Trophoblast cell (in vitro differentiated cells and primary cell): Measurements from ENCODE around the gene CALCOCO1.

ENCODE experiments used
- DNase-seq, 2 donors: peaks; one replicate each; pipeline ENCODE4 v3.0.0-alpha.2; 2016
- H2AFZ ChIP-seq: 2 replicates; pipeline ENCODE4 v1.6.1; 2013; ENCODE audit warnings: low read length, moderate library complexity, mild to moderate bottlenecking; ENCODE audit not compliant: insufficient read depth, poor library complexity
- H2AK5ac ChIP-seq: 2 replicates; pipeline ENCODE4 v1.6.1; 2013; ENCODE audit warnings: mild to moderate bottlenecking, low read length
- H2BK120ac ChIP-seq: 2 replicates; pipeline ENCODE4 v1.6.1; 2013; ENCODE audit warnings: low read length, mild to moderate bottlenecking, moderate library complexity; ENCODE audit not compliant: insufficient read depth, poor library complexity
- H2BK12ac ChIP-seq: 2 replicates; pipeline ENCODE4 v1.6.1; 2013; ENCODE audit warnings: mild to moderate bottlenecking, low read length, moderate library complexity
- H2BK5ac ChIP-seq: 2 replicates; pipeline ENCODE4 v1.6.1; 2013; ENCODE audit warnings: low read length, low read depth, moderate library complexity, mild to moderate bottlenecking; ENCODE audit not compliant: poor library complexity
- H3K14ac ChIP-seq: 2 replicates; pipeline ENCODE4 v1.6.1; 2013; ENCODE audit warnings: mild to moderate bottlenecking, low read length
- H3K18ac ChIP-seq: 2 replicates; pipeline ENCODE4 v1.6.1; 2013; ENCODE audit warnings: mild to moderate bottlenecking, low read length
- H3K23ac ChIP-seq: 2 replicates; pipeline ENCODE4 v1.6.1; 2013; ENCODE audit warnings: low read length
- H3K27ac ChIP-seq: 2 replicates; pipeline ENCODE4 v1.5.1; 2013; ENCODE audit warnings: low read depth, mild to moderate bottlenecking, inconsistent platforms, low read length, moderate library complexity
- H3K27me3 ChIP-seq: 2 replicates; pipeline ENCODE4 v1.6.1; 2013; ENCODE audit warnings: inconsistent platforms, mild to moderate bottlenecking, low read length, moderate library complexity; ENCODE audit not compliant: insufficient read depth
- H3K36me3 ChIP-seq, 2 experiments: 1 replicate in 1 of 2; 2 replicates in 1 of 2; pipeline ENCODE4 v1.6.1; 2013; ENCODE audit warnings: low read length in 2 of 2, mild to moderate bottlenecking in 2 of 2, moderate library complexity in 1 of 2; ENCODE audit not compliant: insufficient read depth in 2 of 2, control insufficient read depth in 1 of 2
- H3K4ac ChIP-seq: 2 replicates; pipeline ENCODE4 v1.6.1; 2013; ENCODE audit warnings: low read depth, mild to moderate bottlenecking, low read length, moderate library complexity
- H3K4me1 ChIP-seq, 2 experiments: 1 replicate in 1 of 2; 2 replicates in 1 of 2; pipeline ENCODE4 v1.6.1; 2013; ENCODE audit warnings: low read length in 2 of 2, mild to moderate bottlenecking in 2 of 2, moderate library complexity in 1 of 2; ENCODE audit not compliant: insufficient read depth in 2 of 2, control insufficient read depth in 1 of 2
- H3K4me2 ChIP-seq: 2 replicates; pipeline ENCODE4 v1.6.1; 2013; ENCODE audit warnings: inconsistent platforms, mild to moderate bottlenecking, low read length, moderate library complexity
- H3K4me3 ChIP-seq: 2 replicates; pipeline ENCODE4 v1.5.1; 2013; ENCODE audit warnings: mild to moderate bottlenecking, low read depth, low read length, inconsistent platforms
- H3K79me1 ChIP-seq: one replicate; pipeline ENCODE4 v1.6.1; 2013; ENCODE audit warnings: low read length
- H3K79me2 ChIP-seq: 2 replicates; pipeline ENCODE4 v1.6.1; 2013; ENCODE audit warnings: low read length, mild to moderate bottlenecking; ENCODE audit not compliant: control insufficient read depth, insufficient read depth, poor library complexity
- H3K9ac ChIP-seq: 2 replicates; pipeline ENCODE4 v1.6.1; 2013; ENCODE audit warnings: mild to moderate bottlenecking, low read length
- H3K9me3 ChIP-seq: 2 replicates; pipeline ENCODE4 v1.6.1; 2013; ENCODE audit warnings: low read depth, mild to moderate bottlenecking, control low read depth, inconsistent platforms, low read length; ENCODE audit not compliant: insufficient read depth
- H4K12ac ChIP-seq: 2 replicates; pipeline ENCODE4 v1.6.1; 2013; ENCODE audit warnings: low read depth, mild to moderate bottlenecking, low read length, moderate library complexity
- H4K8ac ChIP-seq: 2 replicates; pipeline ENCODE4 v1.6.1; 2013; ENCODE audit warnings: low read depth, mild to moderate bottlenecking, low read length, moderate library complexity
- H4K91ac ChIP-seq: one replicate; pipeline ENCODE4 v1.6.1; 2013; ENCODE audit warnings: low read depth, mild to moderate bottlenecking, low read length, moderate library complexity
- WGBS: extraction: QIAGEN DNeasy Blood & Tissue Kit; methylation state at CpG from one replicate; pipeline ENCODE4 v1.1.7; 2013; ENCODE audit warnings: missing lambda C conversion rate; ENCODE audit not compliant: insufficient read length, insufficient coverage; ENCODE audit errors: extremely low coverage; 5-methylcytosine and 5-hydroxymethylcytosine counted together

CALCOCO1 gene

DNA sequence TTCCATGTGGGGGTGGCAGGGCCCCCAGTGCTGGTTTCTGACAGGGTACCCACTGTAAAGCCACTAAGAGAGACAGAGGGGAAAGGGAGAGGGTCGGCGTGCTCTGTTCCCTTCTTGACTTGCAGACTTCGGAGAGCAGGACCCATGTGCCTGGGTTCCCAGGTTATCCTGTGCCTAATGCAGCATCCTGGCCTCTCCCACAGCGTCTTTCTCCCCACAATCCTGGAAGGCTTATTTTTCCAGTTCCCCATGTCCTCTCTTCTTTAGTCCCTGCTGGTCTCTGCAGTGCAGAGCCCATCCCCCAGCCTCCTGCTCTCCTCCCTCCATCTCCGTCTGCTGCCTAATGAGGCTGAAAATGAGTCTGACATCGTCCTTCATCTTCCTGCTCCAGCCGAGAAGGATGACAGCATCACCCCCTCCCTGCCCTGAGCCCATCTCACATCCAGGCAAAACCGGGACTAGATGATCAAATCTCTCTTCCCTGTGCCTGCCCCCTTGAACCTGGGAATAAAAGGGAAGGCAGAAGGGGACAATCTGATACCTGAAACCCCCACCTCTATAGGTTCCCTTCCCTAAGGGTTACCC lies 15.1 kb downstream of the CALCOCO1 start:
- Histone ChIP-seq H3K4me1 (no peaks in the 10 kb centered on the region), H3K14ac (no peak overlapping the region), H4K8ac (no peak overlapping the region), H3K9me3 (no peaks in the 10 kb centered on the region), H3K27me3 (no peaks in the 10 kb centered on the region), H3K79me1 (no peaks in the 10 kb centered on the region), H3K4me2 (no peak overlapping the region), H3K23ac (no peak overlapping the region), H2BK12ac (no peak overlapping the region), H3K9ac (no peak overlapping the region), H4K12ac (no peak overlapping the region), H3K36me3 (peaks cover 32 to 35% of the 10 kb centered on the region in 2 experiments), H2BK120ac (no peak overlapping the region), H3K18ac (no peak overlapping the region), H3K4ac (no peak overlapping the region), H3K4me3 (no peak overlapping the region), H3K27ac (no peak overlapping the region), H2AFZ (no peak overlapping the region), H2BK5ac (no peak overlapping the region), H2AK5ac (no peak overlapping the region), H3K79me2 (no peaks in the 10 kb centered on the region), H4K91ac (no peak overlapping the region)
- no CpG with 5 or more reads among the region's 8 CpGs for WGBS
- no peak for DNase-seq

DNA sequence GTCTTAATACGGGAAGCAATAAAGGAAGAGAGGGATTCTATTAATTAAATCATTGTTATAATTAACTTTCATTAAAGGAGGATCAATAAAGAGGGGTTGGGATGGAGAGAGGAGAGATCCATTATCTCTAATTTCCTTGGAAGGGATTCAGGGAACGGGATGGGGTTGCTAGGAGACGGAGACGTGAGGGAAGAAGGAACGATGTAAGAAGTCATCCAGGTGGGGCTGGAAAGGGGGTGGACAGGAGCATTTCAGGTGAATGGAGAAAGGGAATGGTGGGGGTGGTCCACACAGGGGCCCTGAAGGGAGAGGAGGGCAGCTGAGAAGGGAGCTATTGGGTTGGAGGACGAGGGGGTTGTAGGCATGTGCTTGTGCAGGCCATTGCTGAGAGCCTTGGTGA lies 17.2 kb downstream of the CALCOCO1 start:
- Histone ChIP-seq H3K9me3 (no peaks in the 10 kb centered on the region), H4K12ac (no peak overlapping the region), H2BK12ac (no peak overlapping the region), H3K9ac (no peak overlapping the region), H2AK5ac (no peak overlapping the region), H3K18ac (no peak overlapping the region), H3K27ac (no peak overlapping the region), H3K79me2 (no peaks in the 10 kb centered on the region), H3K23ac (no peak overlapping the region), H3K4ac (no peak overlapping the region), H3K79me1 (no peaks in the 10 kb centered on the region), H4K91ac (no peak overlapping the region), H4K8ac (no peak overlapping the region), H3K14ac (no peak overlapping the region), H3K4me3 (no peak overlapping the region), H2AFZ (no peak overlapping the region), H2BK5ac (no peak overlapping the region), H3K27me3 (no peaks in the 10 kb centered on the region), H3K36me3 (peaks cover 23 to 24% of the 10 kb centered on the region in 2 experiments), H3K4me2 (no peak overlapping the region), H3K4me1 (no peaks in the 10 kb centered on the region), H2BK120ac (no peak overlapping the region)
- no peak for DNase-seq
- WGBS = 100% methylated on average over 4 of the region's 6 CpGs

DNA sequence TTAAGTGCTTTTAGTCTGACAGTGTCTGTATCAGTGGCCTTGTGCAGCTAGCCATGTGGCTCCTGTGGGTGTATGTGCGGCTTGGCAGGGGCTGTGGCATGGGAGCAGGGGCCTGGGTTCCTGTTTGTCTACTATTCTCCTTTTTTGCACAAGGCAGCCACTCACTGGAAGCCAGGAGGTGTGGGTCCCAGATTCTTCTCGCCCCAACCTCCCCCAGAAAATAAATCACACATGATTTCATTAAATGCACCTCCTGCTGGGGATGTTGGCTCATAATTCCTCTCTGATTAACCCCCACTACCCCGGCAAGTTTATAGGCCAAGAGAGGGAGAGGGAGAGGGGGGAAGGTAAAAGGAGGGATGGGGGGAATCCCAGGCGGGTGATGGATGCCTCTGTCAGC lies 17.6 kb downstream of the CALCOCO1 start:
- no peaks in the 10 kb centered on the region for H3K9me3 ChIP-seq
- H3K4me1 ChIP-seq = no peaks in the 10 kb centered on the region
- WGBS = no CpG with 5 or more reads among the region's 4 CpGs

DNA sequence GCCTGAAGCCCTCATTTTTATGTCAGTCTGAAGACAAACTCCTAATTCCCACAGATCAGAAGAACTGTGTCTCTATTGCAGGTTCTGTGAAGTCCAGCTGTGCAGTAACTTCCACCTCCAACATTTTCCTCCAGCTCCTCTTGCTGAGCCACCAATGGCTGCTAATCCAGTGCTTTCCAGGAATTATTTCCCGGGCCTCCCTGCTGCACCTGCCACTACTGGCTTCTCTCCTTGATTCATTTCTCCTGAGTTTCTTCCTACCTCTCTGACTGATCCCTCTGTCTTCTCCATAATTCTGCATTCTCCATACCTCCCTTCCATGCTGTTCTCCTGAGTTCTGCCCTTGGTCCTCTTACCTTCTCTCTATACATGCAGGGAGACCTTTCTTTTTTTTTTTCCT lies 21.2 kb downstream of the CALCOCO1 start:
- Histone ChIP-seq H3K9me3 (no peaks in the 10 kb centered on the region), H2BK120ac (no peak overlapping the region), H3K4me1 (no peaks in the 10 kb centered on the region), H4K12ac (no peak overlapping the region), H3K23ac (no peak overlapping the region), H3K27me3 (peaks cover 4% of the 10 kb centered on the region), H3K4ac (no peak overlapping the region), H3K4me2 (no peak overlapping the region), H4K91ac (no peak overlapping the region), H2BK5ac (no peak overlapping the region), H3K9ac (no peak overlapping the region), H3K27ac (no peak overlapping the region), H3K18ac (no peak overlapping the region), H3K79me1 (no peaks in the 10 kb centered on the region), H3K14ac (no peak overlapping the region), H2AK5ac (no peak overlapping the region), H3K4me3 (no peak overlapping the region), H4K8ac (no peak overlapping the region), H3K36me3 (no peaks in the 10 kb centered on the region), H2AFZ (no peak overlapping the region), H2BK12ac (no peak overlapping the region), H3K79me2 (no peaks in the 10 kb centered on the region)
- no peak for DNase-seq
- no CpG with 5 or more reads among the region's 1 CpG for WGBS

More for the DNA sequence above, 17.6 kb downstream of the CALCOCO1 start:
- Histone ChIP-seq H3K79me1 (no peaks in the 10 kb centered on the region), H3K79me2 (no peaks in the 10 kb centered on the region), H2AFZ (no peak overlapping the region), H3K27ac (no peak overlapping the region), H3K14ac (no peak overlapping the region), H3K4me2 (no peak overlapping the region), H3K9ac (no peak overlapping the region), H2BK12ac (no peak overlapping the region), H3K23ac (no peak overlapping the region), H4K8ac (no peak overlapping the region), H3K4me3 (no peak overlapping the region), H3K36me3 (peaks cover 20% of the 10 kb centered on the region in 2 experiments), H2AK5ac (no peak overlapping the region), H4K91ac (no peak overlapping the region), H3K4ac (no peak overlapping the region), H2BK120ac (no peak overlapping the region), H3K18ac (no peak overlapping the region), H2BK5ac (no peak overlapping the region), H4K12ac (no peak overlapping the region), H3K27me3 (no peaks in the 10 kb centered on the region)
- no peak for DNase-seq
